GM12801 (cell line): Measurements from ENCODE around the gene RAB36.

Experiments used
- TF ChIP-seq, protein P1 (sequence below): IDR thresholded peaks from one replicate; pipeline ENCODE4 v1.5.1; 2011; ENCODE audit warnings: control low read depth; ENCODE audit not compliant: insufficient read length; ENCODE audit errors: extremely low read depth

The RAB36 gene

DNA sequence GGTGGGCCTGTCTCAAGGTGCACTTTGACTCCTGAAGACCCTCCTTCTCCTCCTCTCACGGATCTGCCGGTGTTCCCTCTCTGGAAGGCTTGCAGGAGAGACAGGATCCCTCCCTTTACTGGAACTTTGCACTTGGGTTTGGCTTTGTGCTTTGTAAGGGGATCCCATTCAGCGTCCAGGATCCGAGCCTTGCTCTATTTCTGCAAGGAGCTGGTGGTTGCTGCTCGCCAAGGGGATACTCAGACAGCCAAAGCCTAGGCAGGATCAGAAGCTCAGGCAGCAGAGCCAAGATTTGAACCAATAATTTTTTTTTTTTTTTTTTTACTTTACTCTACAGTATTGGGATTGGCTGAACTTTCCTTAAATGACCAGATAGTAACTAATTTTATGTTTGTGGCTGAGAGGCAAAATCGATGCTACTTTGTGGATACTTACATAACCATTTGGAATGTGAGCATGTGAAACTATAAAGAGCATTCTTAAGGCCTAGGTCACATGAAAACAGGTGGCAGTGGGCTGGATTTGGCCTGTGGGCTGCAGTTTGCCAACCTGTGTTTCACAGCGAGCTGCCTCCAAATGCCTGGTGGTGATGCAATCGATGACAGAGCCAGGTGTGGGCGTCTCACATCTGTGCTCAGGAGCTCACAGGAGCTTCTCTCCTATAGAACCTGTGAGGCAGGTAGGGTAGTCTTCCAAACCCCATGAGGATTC, 60.2 kb downstream of the RAB36 start:
- TF ChIP-seq, protein P1, sequence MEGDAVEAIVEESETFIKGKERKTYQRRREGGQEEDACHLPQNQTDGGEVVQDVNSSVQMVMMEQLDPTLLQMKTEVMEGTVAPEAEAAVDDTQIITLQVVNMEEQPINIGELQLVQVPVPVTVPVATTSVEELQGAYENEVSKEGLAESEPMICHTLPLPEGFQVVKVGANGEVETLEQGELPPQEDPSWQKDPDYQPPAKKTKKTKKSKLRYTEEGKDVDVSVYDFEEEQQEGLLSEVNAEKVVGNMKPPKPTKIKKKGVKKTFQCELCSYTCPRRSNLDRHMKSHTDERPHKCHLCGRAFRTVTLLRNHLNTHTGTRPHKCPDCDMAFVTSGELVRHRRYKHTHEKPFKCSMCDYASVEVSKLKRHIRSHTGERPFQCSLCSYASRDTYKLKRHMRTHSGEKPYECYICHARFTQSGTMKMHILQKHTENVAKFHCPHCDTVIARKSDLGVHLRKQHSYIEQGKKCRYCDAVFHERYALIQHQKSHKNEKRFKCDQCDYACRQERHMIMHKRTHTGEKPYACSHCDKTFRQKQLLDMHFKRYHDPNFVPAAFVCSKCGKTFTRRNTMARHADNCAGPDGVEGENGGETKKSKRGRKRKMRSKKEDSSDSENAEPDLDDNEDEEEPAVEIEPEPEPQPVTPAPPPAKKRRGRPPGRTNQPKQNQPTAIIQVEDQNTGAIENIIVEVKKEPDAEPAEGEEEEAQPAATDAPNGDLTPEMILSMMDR: no peak

- TF ChIP-seq, protein P1: no peak
Measured at GRCh38 chr22:23206915-23207314, 61.6 kb downstream of the RAB36 start.

- TF ChIP-seq, protein P1: no peak
Measured at GRCh38 chr22:23207729-23208393, 62.6 kb downstream of the RAB36 start.

- TF ChIP-seq, protein P1: no peak
Measured at GRCh38 chr22:23210428-23211170, 65.3 kb downstream of the RAB36 start.

GRCh38 chr22:23211622-23212021, 66.3 kb downstream of the RAB36 start:
- TF ChIP-seq, protein P1: no peak

DNA sequence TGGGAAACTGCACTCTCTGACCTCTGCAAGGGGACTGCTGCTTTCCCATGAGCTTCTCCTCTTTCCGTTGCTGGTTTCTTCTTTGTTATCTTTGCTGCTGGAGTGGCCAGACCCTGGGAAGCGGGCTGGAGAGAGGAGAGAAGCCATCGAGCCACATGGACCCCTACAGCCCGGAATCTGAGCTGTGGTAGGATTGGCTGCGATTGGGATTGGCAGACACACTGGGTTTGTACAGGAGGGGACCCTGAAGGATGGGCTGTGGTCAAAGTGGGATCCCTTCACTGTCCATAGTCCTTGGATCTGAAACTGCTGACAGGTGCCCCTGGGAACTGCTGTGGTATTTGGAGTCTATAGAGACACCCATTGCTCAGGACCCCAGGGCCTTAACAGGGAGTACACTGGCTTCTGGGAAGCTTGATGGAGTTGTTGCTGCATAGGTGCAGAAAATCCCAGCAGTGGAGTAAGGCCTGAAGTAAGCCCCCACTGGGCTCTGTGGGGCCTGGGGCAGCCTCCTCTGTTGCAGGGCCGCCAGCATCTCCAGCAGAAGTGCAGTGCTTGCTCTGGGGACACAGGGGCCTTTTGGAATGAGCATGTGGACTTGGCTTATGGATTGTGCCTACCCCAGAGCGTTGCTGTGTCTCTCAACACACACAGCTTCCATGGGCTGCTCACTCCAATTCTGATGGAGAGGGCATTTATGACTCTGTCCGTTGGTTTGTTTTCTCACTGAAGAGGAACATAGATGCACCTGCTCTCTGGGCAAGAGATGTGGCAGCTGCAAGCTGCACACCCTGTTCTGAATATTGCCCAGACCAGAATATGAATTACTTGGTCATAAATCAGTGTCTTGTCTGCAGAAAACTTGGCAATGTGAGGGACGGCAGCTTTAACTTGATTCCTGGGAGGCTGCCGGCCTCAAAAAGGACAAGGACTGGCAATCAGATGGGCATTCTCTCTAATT, 67.1 kb downstream of the RAB36 start:
- TF ChIP-seq, protein P1: no peak
